IMR-90 (cell line): ENCODE measurements around the gene POM121. TPM values are rescaled to one million over a fixed set of nuclear protein-coding genes. Genes with fewer than 3 reads are reported as not detected.
"Not testable (repeated sequence)": the region's sequence is repeated elsewhere in the genome, so short reads cannot be mapped to it uniquely, and the experiment has no call there.

ENCODE experiments used
- ATAC-seq: fragments of 200-7000 bp; cut with Tn5 transposase; 2 replicates; pipeline ENCODE4 v1.9.1; 2020; ENCODE audit warnings: low read depth, mild to moderate bottlenecking, moderate library complexity
- BruUV-seq: library from RNA; stranded (reverse); fragments of 400-500 nt; replicated peaks from 2 replicates; lab custom pipeline; 2021; lab: Mats Ljungman, UMichigan
- CTCF ChIA-PET: fragments of 300-600 bp; formaldehyde crosslinking; extraction: SDS; loops from one replicate; lab custom pipeline; 2021; ENCODE audit warnings: antibody characterized with exemption; lab: Yijun Ruan, JAX
- POLR2A ChIA-PET: fragments of 300-600 bp; sonication (Branson Sonifier 250); formaldehyde crosslinking; loops from one replicate; lab custom pipeline; 2022; ENCODE audit warnings: antibody characterized with exemption; ENCODE audit not compliant: unreplicated experiment; lab: Charles Lee
- DNase-seq: peaks from one replicate; pipeline ENCODE4 v3.0.0; 2013
- H2AFZ ChIP-seq: replicated peaks from 2 replicates; pipeline ENCODE3; 2013; ENCODE audit warnings: low read length, mild to moderate bottlenecking; ENCODE audit not compliant: poor library complexity
- H2AK5ac ChIP-seq: 2 replicates; pipeline ENCODE4 v1.6.1; 2013; ENCODE audit warnings: low read depth, low read length, inconsistent platforms
- H2AK9ac ChIP-seq: replicated peaks from 2 replicates; pipeline ENCODE3; 2013; ENCODE audit warnings: mild to moderate bottlenecking, low read depth, low read length, moderate library complexity; ENCODE audit not compliant: poor library complexity
- H2BK120ac ChIP-seq: 2 replicates; pipeline ENCODE4 v1.6.1; 2013; ENCODE audit warnings: low read depth, low read length, inconsistent platforms
- H2BK15ac ChIP-seq: 3 replicates; pipeline ENCODE4 v1.6.1; 2013; ENCODE audit warnings: low read depth, low read length, inconsistent platforms
- H2BK20ac ChIP-seq: 2 replicates; pipeline ENCODE4 v1.6.1; 2013; ENCODE audit warnings: low read depth, mild to moderate bottlenecking, inconsistent platforms, low read length, moderate library complexity
- H2BK5ac ChIP-seq: 2 replicates; pipeline ENCODE4 v1.6.1; 2013; ENCODE audit warnings: mild to moderate bottlenecking, low read depth, low read length, inconsistent platforms; ENCODE audit not compliant: poor library complexity, severe bottlenecking
- H3K14ac ChIP-seq: replicated peaks from 2 replicates; pipeline ENCODE4 v1.6.1; 2013; ENCODE audit warnings: low read depth, low read length, inconsistent platforms
- H3K18ac ChIP-seq: 2 replicates; pipeline ENCODE4 v1.6.1; 2013; ENCODE audit warnings: low read depth, low read length, control low read depth
- H3K23ac ChIP-seq: 2 replicates; pipeline ENCODE4 v1.6.1; 2013; ENCODE audit warnings: low read depth, low read length, inconsistent platforms
- H3K27ac ChIP-seq: 2 replicates; pipeline ENCODE4 v1.5.1; 2013; ENCODE audit warnings: mild to moderate bottlenecking, control low read depth, low read length; ENCODE audit not compliant: insufficient read depth
- H3K27me3 ChIP-seq: 2 replicates; pipeline ENCODE4 v1.6.1; 2013; ENCODE audit warnings: low read length; ENCODE audit not compliant: control insufficient read depth, insufficient read depth
- H3K36me3 ChIP-seq: 2 replicates; pipeline ENCODE4 v1.6.1; 2013; ENCODE audit warnings: low read length, mixed read lengths; ENCODE audit not compliant: control insufficient read depth, insufficient read depth
- H3K4ac ChIP-seq: 2 replicates; pipeline ENCODE4 v1.6.1; 2013; ENCODE audit warnings: low read depth, low read length, inconsistent platforms
- H3K4me1 ChIP-seq: 2 replicates; pipeline ENCODE4 v1.6.1; 2013; ENCODE audit warnings: low read length, mixed read lengths; ENCODE audit not compliant: control insufficient read depth, insufficient read depth
- H3K4me2 ChIP-seq: 2 replicates; pipeline ENCODE4 v1.6.1; 2013; ENCODE audit warnings: low read depth, mild to moderate bottlenecking, control low read depth, low read length, moderate library complexity
- H3K4me3 ChIP-seq: 2 replicates; pipeline ENCODE4 v1.5.1; 2013; ENCODE audit warnings: low read depth, mild to moderate bottlenecking, control low read depth, low read length, moderate library complexity; ENCODE audit not compliant: insufficient read depth
- H3K56ac ChIP-seq: 2 replicates; pipeline ENCODE4 v1.6.1; 2013; ENCODE audit warnings: low read length, inconsistent platforms; ENCODE audit not compliant: insufficient read depth; ENCODE audit errors: extremely low read depth
- H3K79me1 ChIP-seq, 2 experiments: 2 replicates each; pipeline ENCODE4 v1.6.1; 2013; ENCODE audit warnings: low read length in 2 of 2, inconsistent platforms in 1 of 2, low read depth in 1 of 2
- H3K9ac ChIP-seq: 2 replicates; pipeline ENCODE4 v1.6.1; 2013; ENCODE audit warnings: low read depth, low read length, control low read depth
- H3K9me1 ChIP-seq: 2 replicates; pipeline ENCODE4 v1.6.1; 2013; ENCODE audit warnings: low read length, inconsistent platforms; ENCODE audit not compliant: insufficient read depth
- H3K9me3 ChIP-seq: 2 replicates; pipeline ENCODE4 v1.6.1; 2013; ENCODE audit warnings: low read length; ENCODE audit not compliant: control insufficient read depth, insufficient read depth
- H4K20me1 ChIP-seq: 2 replicates; pipeline ENCODE4 v1.6.1; 2013; ENCODE audit warnings: low read length, inconsistent platforms; ENCODE audit not compliant: insufficient read depth
- H4K5ac ChIP-seq: 2 replicates; pipeline ENCODE4 v1.6.1; 2013; ENCODE audit warnings: mild to moderate bottlenecking, low read depth, low read length, control low read depth
- H4K8ac ChIP-seq, 2 experiments: 2 replicates each; pipeline ENCODE4 v1.6.1; 2013; ENCODE audit warnings: low read depth in 2 of 2, low read length in 2 of 2, control low read depth in 1 of 2, inconsistent platforms in 1 of 2
- H4K91ac ChIP-seq: 2 replicates; pipeline ENCODE4 v1.6.1; 2013; ENCODE audit warnings: low read depth, low read length, inconsistent platforms; ENCODE audit not compliant: insufficient read depth
- WGBS, 2 experiments: methylation state at CpG; one replicate each; pipeline versions ENCODE4 v1.1.5 to v1.1.7; 2013; ENCODE audit warnings: missing lambda C conversion rate in 2 of 2; ENCODE audit not compliant: insufficient read length in 1 of 2; ENCODE audit errors: extremely low coverage in 2 of 2; 5-methylcytosine and 5-hydroxymethylcytosine counted together
- dilution Hi-C: fragments of 300-500 bp; cut with HindIII; formaldehyde crosslinking; loops from one replicate; pipeline ENCODE4 v1.14.3; 2018; ENCODE audit warnings: low sequenced_read_pairs; ENCODE audit not compliant: unreplicated experiment
- in situ Hi-C: fragments of 300-500 bp; cut with MboI; formaldehyde crosslinking; loops from 3 replicates; pipeline ENCODE4 v1.14.3; 2019; ENCODE audit warnings: low sequenced_read_pairs, inconsistent platforms, mixed read lengths
- intact Hi-C: fragments of 100-400 bp; cut with micrococcal nuclease; formaldehyde crosslinking; loops from 2 replicates; pipeline ENCODE4 v1.10.0; 2022
- polyA plus RNA-seq, 3 experiments: library from polyadenylated mRNA; depleted of rRNA; stranded (reverse); fragments of >200 nt; gene quantifications; 2 replicates each; pipeline ENCODE4 v1.2.3, GENCODE V29; 2012; ENCODE audit warnings: low replicate concordance in 1 of 3
- total RNA-seq: library from RNA; depleted of rRNA; stranded (reverse); fragments of >200 nt; gene quantifications from 2 replicates; pipeline ENCODE4 v1.2.3, GENCODE V29; 2012

Gene POM121
- total and polyA plus RNA-seq, 2 of the 4 experiments (the other 2 are of a cell fraction): 1.8 to 15.5 TPM

GRCh38 chr7:72976434-72976833 is 51.5 kb downstream of the POM121 start:
- H2BK20ac ChIP-seq, H3K4me1 ChIP-seq, H3K18ac ChIP-seq, H4K91ac ChIP-seq, H3K27me3 ChIP-seq, in situ Hi-C loops, H4K5ac ChIP-seq, ATAC-seq, POLR2A ChIA-PET, H4K20me1 ChIP-seq, H2BK5ac ChIP-seq, H3K14ac ChIP-seq, H3K4ac ChIP-seq, H3K27ac ChIP-seq, dilution Hi-C loops, H2BK120ac ChIP-seq, H3K9ac ChIP-seq, H2AK9ac ChIP-seq, intact Hi-C loops, H3K9me1 ChIP-seq, H3K9me3 ChIP-seq, H3K4me2 ChIP-seq, H2AFZ ChIP-seq, H3K36me3 ChIP-seq, H3K23ac ChIP-seq, H3K4me3 ChIP-seq, H3K79me1 ChIP-seq, BruUV-seq, H4K8ac ChIP-seq, DNase-seq, H2AK5ac ChIP-seq, CTCF ChIA-PET, H3K56ac ChIP-seq, H2BK15ac ChIP-seq: not testable (repeated sequence)
- no CpG with 5 or more reads among the region's 12 CpGs for WGBS, 2 experiments

GRCh38 chr7:72980382-72980781 is 55.5 kb downstream of the POM121 start:
- H3K9me1 ChIP-seq, H3K9ac ChIP-seq, H4K5ac ChIP-seq, H3K23ac ChIP-seq, in situ Hi-C loops, POLR2A ChIA-PET, H2BK20ac ChIP-seq, H3K4me2 ChIP-seq, H2AK9ac ChIP-seq, H3K56ac ChIP-seq, H4K20me1 ChIP-seq, H4K8ac ChIP-seq, H3K4me1 ChIP-seq, H2BK120ac ChIP-seq, H2AK5ac ChIP-seq, H3K14ac ChIP-seq, H2BK15ac ChIP-seq, H3K27me3 ChIP-seq, H3K9me3 ChIP-seq, H3K79me1 ChIP-seq, DNase-seq, intact Hi-C loops, dilution Hi-C loops, H4K91ac ChIP-seq, H2BK5ac ChIP-seq, H3K4me3 ChIP-seq, H3K36me3 ChIP-seq, H3K27ac ChIP-seq, H3K4ac ChIP-seq, H2AFZ ChIP-seq, CTCF ChIA-PET, BruUV-seq, ATAC-seq, H3K18ac ChIP-seq: not testable (repeated sequence)
- no CpG with 5 or more reads among the region's 6 CpGs for WGBS, 2 experiments
